Tibial artery (tissue), 4 donors: ENCODE measurements around the gene RUVBL2.

Experiments used
- DNase-seq, 2 donors: peaks; one replicate each; pipeline ENCODE4 v3.0.0-alpha.2; 2019
- H3K27ac ChIP-seq, 2 donors: fragments of 200-600 bp; sonication (generic) in 1 of 2; 1 replicate in 1 of 2; 2 replicates in 1 of 2; pipeline ENCODE4 v1.5.1; 2018 to 2019; ENCODE audit warnings: mild to moderate bottlenecking in 1 of 2
- H3K27me3 ChIP-seq, 2 donors: fragments of 200-600 bp; sonication (generic) in 1 of 2; one replicate each; pipeline versions ENCODE4 v1.5.1 to v1.6.0; 2016 to 2019
- H3K36me3 ChIP-seq, 3 donors: fragments of 200-600 bp; sonication (generic) in 2 of 3; one replicate each; pipeline ENCODE4 v1.5.1; 2016 to 2019; ENCODE audit warnings: mild to moderate bottlenecking in 2 of 3
- H3K4me1 ChIP-seq, 4 donors: fragments of 200-600 bp; sonication (generic) in 2 of 4; 1 replicate in 3 of 4; 2 replicates in 1 of 4; pipeline ENCODE4 v1.5.1; 2016 to 2019
- H3K4me3 ChIP-seq, 2 donors: fragments of 200-600 bp; sonication (generic) in 1 of 2; 1 replicate in 1 of 2; 2 replicates in 1 of 2; pipeline ENCODE4 v1.5.1; 2018 to 2019; ENCODE audit warnings: mild to moderate bottlenecking in 2 of 2
- H3K9me3 ChIP-seq, 3 donors: fragments of 200-600 bp; sonication (generic) in 1 of 3; one replicate each; pipeline ENCODE4 v1.5.1; 2016 to 2019
- CTCF ChIP-seq, 2 experiments: fragments of 200-600 bp in 1 of 2; fragments of 450-650 bp in 1 of 2; IDR thresholded peaks; one replicate each; pipeline ENCODE4 v1.5.1; 2017 to 2019; ENCODE audit warnings: antibody characterized with exemption in 2 of 2, mild to moderate bottlenecking in 1 of 2, moderate library complexity in 1 of 2
- intact Hi-C: fragments of 100-400 bp; cut with DNase I; formaldehyde crosslinking; loops from one replicate; pipeline ENCODE4 v1.15.0; 2023; ENCODE audit warnings: low total_unique reads

RUVBL2 gene

GRCh38 chr19:49009828-49010227, 16.1 kb downstream of the RUVBL2 start:
- Histone ChIP-seq H3K9me3 (no peaks in the 10 kb centered on the region), H3K27ac (no peak overlapping the region), H3K4me3 (no peak overlapping the region), H3K27me3 (no peaks in the 10 kb centered on the region), H3K4me1 (no peaks in the 10 kb centered on the region), H3K36me3 (peaks cover 62 to 93% (median 81%) of the 10 kb centered on the region in 3 donors)
- TF ChIP-seq CTCF (IDR thresholded peaks at IDR 0.05), result no peak
- no peak for DNase-seq
- intact Hi-C loops, result no loop called here

GRCh38 chr19:49010453-49010852, 16.8 kb downstream of the RUVBL2 start:
- Histone ChIP-seq H3K4me1 (no peaks in the 10 kb centered on the region), H3K27me3 (no peaks in the 10 kb centered on the region), H3K27ac (no peak overlapping the region), H3K4me3 (no peak overlapping the region), H3K36me3 (peaks cover 58 to 93% (median 81%) of the 10 kb centered on the region in 3 donors), H3K9me3 (no peaks in the 10 kb centered on the region)
- DNase-seq, result no peak
- no peak for TF ChIP-seq CTCF (IDR thresholded peaks at IDR 0.05)
- intact Hi-C loops, result no loop called here

GRCh38 chr19:49011194-49011593, 17.5 kb downstream of the RUVBL2 start:
- no peaks in the 10 kb centered on the region for H3K27me3 ChIP-seq
- TF ChIP-seq CTCF (IDR thresholded peaks at IDR 0.05), result no peak
- no peaks in the 10 kb centered on the region for H3K9me3 ChIP-seq
- H3K27ac ChIP-seq, result no peak overlapping the region
- H3K4me3 ChIP-seq, result no peak overlapping the region
- intact Hi-C loops, result no loop called here
- DNase-seq, result no peak
- no peaks in the 10 kb centered on the region for H3K4me1 ChIP-seq
- H3K36me3 ChIP-seq, result peaks cover 51 to 93% (median 81%) of the 10 kb centered on the region in 3 donors

- Histone ChIP-seq H3K27ac (no peak overlapping the region), H3K4me1 (peaks cover 0 to 22% (median 18%) of the 10 kb centered on the region in 4 donors), H3K36me3 (peaks cover 42 to 72% (median 59%) of the 10 kb centered on the region in 3 donors), H3K27me3 (peaks cover 0 to 14% of the 10 kb centered on the region in 2 donors), H3K4me3 (no peak overlapping the region), H3K9me3 (no peaks in the 10 kb centered on the region)
- intact Hi-C loops, result no loop called here
- no peak for DNase-seq
- no peak for TF ChIP-seq CTCF (IDR thresholded peaks at IDR 0.05)
Observed at GRCh38 chr19:49014123-49014869, 20.6 kb downstream of the RUVBL2 start.

- H3K27me3 ChIP-seq, result peaks cover 0 to 20% of the 10 kb centered on the region in 2 donors
- H3K4me1 ChIP-seq, result peaks cover 0 to 27% (median 22%) of the 10 kb centered on the region in 4 donors
- H3K36me3 ChIP-seq, result peaks cover 36 to 66% (median 53%) of the 10 kb centered on the region in 3 donors
- no peak for DNase-seq
- H3K9me3 ChIP-seq, result no peaks in the 10 kb centered on the region
- TF ChIP-seq CTCF (IDR thresholded peaks at IDR 0.05), result no peak
- H3K27ac ChIP-seq, result no peak overlapping the region
- intact Hi-C loops, result no loop called here
- H3K4me3 ChIP-seq, result no peak overlapping the region
Observed at GRCh38 chr19:49014870-49015255, 21.2 kb downstream of the RUVBL2 start.
